ENCODE results near the gene PEX16. TPM values are rescaled to one million over a fixed set of nuclear protein-coding genes. Genes with fewer than 3 reads are reported as not detected.

Gene PEX16
- total and polyA plus RNA-seq, 2 of the 13 experiments (the other 11 are each of a cell fraction or from before 2014, with no cell fraction given) = 12.5 to 21.8 TPM

- ChIA-PET CTCF (ENCODE audit: low intra/inter-chr PET ratio, low total read pairs) (no interaction called here), POLR2A (no interaction called here)
- 100% methylated on average over 1 of the region's 1 CpG for WGBS (ENCODE audit: low lambda C conversion rate)
- Histone ChIP-seq H3K9me3 (ENCODE audit: low read length) (no peaks in the 10 kb centered on the region), H3K27me3 (ENCODE audit: control insufficient read depth in 1 of 2, insufficient read depth in 2 of 2, low read length in 2 of 2) (no peaks in the 10 kb centered on the region), H3K9ac (ENCODE audit: insufficient read depth, low read depth, low read length) (no peak overlapping the region), H2AFZ (ENCODE audit: low read length) (no peak overlapping the region), H3K4me1 (ENCODE audit: insufficient read depth, low read length) (no peaks in the 10 kb centered on the region), H4K20me1 (ENCODE audit: insufficient read depth, low read length) (no peaks in the 10 kb centered on the region), H3K36me3 (replicated peaks in 1 of 2; ENCODE audit: control insufficient read depth in 1 of 2, insufficient read depth in 2 of 2, low read length in 2 of 2) (peaks cover 17 to 25% of the 10 kb centered on the region in 2 experiments; a peak in 4 of 5 replicates), H3K27ac (ENCODE audit: extremely low read length, insufficient read depth, low read length) (no peak overlapping the region), H3K79me2 (ENCODE audit: insufficient read depth, low read length) (no peaks in the 10 kb centered on the region), H3K4me2 (ENCODE audit: low read depth, low read length) (no peak overlapping the region), H3K4me3 (replicated peaks in 1 of 3; ENCODE audit: insufficient read depth in 1 of 3, low read depth in 2 of 3, low read length in 3 of 3) (no peak overlapping the region)
- intact Hi-C loops (cut with micrococcal nuclease; ENCODE audit: unreplicated experiment) (no loop called here), in situ Hi-C loops (cut with HindIII; ENCODE audit: extremely low pct_ligation_motif_present, low pct_unique_long_range_greater_than_20kb) (no loop called here)
- TF ChIP-seq FOXP1 (IDR thresholded peaks at IDR 0.05) (no peak), FOXP1 (CRISPR knock-in tag; IDR thresholded peaks at IDR 0.05) (no peak), RBFOX2 (IDR thresholded peaks at IDR 0.05; ENCODE audit: low read depth, low read length) (no peak), POLR2A (IDR thresholded peaks at IDR 0.05; ENCODE audit: insufficient read depth in 1 of 2, low read depth in 2 of 2, low read length in 2 of 2) (no peak), SNAI1 (CRISPR knock-in tag; IDR thresholded peaks at IDR 0.05; ENCODE audit: borderline replicate concordance) (no peak), ZHX1 (CRISPR knock-in tag; IDR thresholded peaks at IDR 0.05; ENCODE audit: low read depth) (no peak), SOX5 (CRISPR knock-in tag; IDR thresholded peaks at IDR 0.05; ENCODE audit: borderline replicate concordance) (no peak), ZNF276 (CRISPR knock-in tag; IDR thresholded peaks at IDR 0.05; ENCODE audit: low read depth) (no peak), FOXA1 (IDR thresholded peaks at IDR 0.05) (no peak), FOXA1 (CRISPR knock-in tag; IDR thresholded peaks at IDR 0.05) (no peak), XBP1 (CRISPR knock-in tag; IDR thresholded peaks at IDR 0.05) (no peak), MXD4 (CRISPR knock-in tag; IDR thresholded peaks at IDR 0.05) (no peak), REXO4 (CRISPR knock-in tag; IDR thresholded peaks at IDR 0.05; ENCODE audit: borderline replicate concordance) (no peak), MYC (CRISPR knock-in tag; IDR thresholded peaks at IDR 0.05; ENCODE audit: borderline replicate concordance) (no peak), RFX3 (CRISPR knock-in tag; IDR thresholded peaks at IDR 0.05) (no peak), LCORL (IDR thresholded peaks at IDR 0.05) (no peak), LCORL (CRISPR knock-in tag; IDR thresholded peaks at IDR 0.05) (no peak), LBX2 (CRISPR knock-in tag; IDR thresholded peaks at IDR 0.05; ENCODE audit: borderline replicate concordance) (no peak), MLLT10 (CRISPR knock-in tag; IDR thresholded peaks at IDR 0.05) (no peak)
- no TSS peak for BruUV-seq (replicated peaks)
- ATAC-seq = no peak
- DNase-seq (ENCODE audit: low spot score) = no peak
- FAIRE-seq = no peak
Measured at GRCh38 chr11:45949992-45950407, 32.3 kb upstream of the PEX16 start.
